Karpas-422 (cell line): Measurements from ENCODE around the gene SLMAP. TPM values are rescaled to one million over a fixed set of nuclear protein-coding genes. Genes with fewer than 3 reads are reported as not detected.

ENCODE experiments used
- DNase-seq: peaks from one replicate; pipeline ENCODE4 v3.0.0-alpha.2; 2015
- H2AFZ ChIP-seq: fragments of 200-600 bp; sonication (generic); 2 replicates; pipeline ENCODE4 v1.6.1; 2014; ENCODE audit warnings: antibody characterized with exemption, low read length, mixed read lengths
- H3K27ac ChIP-seq: fragments of 200-600 bp; sonication (generic); 2 replicates; pipeline ENCODE4 v1.5.1; 2014; ENCODE audit warnings: mild to moderate bottlenecking, low read length, moderate library complexity
- H3K27me3 ChIP-seq: fragments of 200-600 bp; sonication (generic); 2 replicates; pipeline ENCODE4 v1.6.1; 2014; ENCODE audit warnings: low read length, mixed read lengths
- H3K36me3 ChIP-seq: fragments of 200-600 bp; sonication (generic); 2 replicates; pipeline ENCODE4 v1.6.1; 2014; ENCODE audit warnings: low read length, mixed read lengths; ENCODE audit not compliant: insufficient read depth
- H3K4me1 ChIP-seq: fragments of 200-600 bp; sonication (generic); 2 replicates; pipeline ENCODE4 v1.6.1; 2014; ENCODE audit warnings: mild to moderate bottlenecking, low read length, mixed read lengths
- H3K4me2 ChIP-seq: fragments of 200-600 bp; sonication (generic); 2 replicates; pipeline ENCODE4 v1.6.1; 2014; ENCODE audit warnings: low read length, low read depth, mild to moderate bottlenecking; ENCODE audit not compliant: poor library complexity, severe bottlenecking
- H3K4me3 ChIP-seq: fragments of 200-600 bp; sonication (generic); 2 replicates; pipeline ENCODE4 v1.5.1; 2014; ENCODE audit warnings: mild to moderate bottlenecking, antibody characterized with exemption, low read length, mixed read lengths
- H3K79me2 ChIP-seq: fragments of 200-600 bp; sonication (generic); 2 replicates; pipeline ENCODE4 v1.6.1; 2014; ENCODE audit warnings: mild to moderate bottlenecking, low read length, mixed read lengths
- H3K9ac ChIP-seq: fragments of 200-600 bp; sonication (generic); 2 replicates; pipeline ENCODE4 v1.6.0; 2014; ENCODE audit warnings: low read length
- H3K9me2 ChIP-seq: fragments of 200-600 bp; sonication (generic), shearing (Covaris generic); replicated peaks from 2 replicates; pipeline ENCODE4 v1.6.0; 2014; ENCODE audit warnings: mild to moderate bottlenecking, low read length, moderate library complexity; ENCODE audit not compliant: insufficient read depth
- H3K9me3 ChIP-seq: fragments of 300-700, 200-600 bp; sonication (generic); 2 replicates; pipeline ENCODE4 v1.6.1; 2014; ENCODE audit warnings: low read length, mixed read lengths
- H4K20me1 ChIP-seq: fragments of 200-600 bp; sonication (generic); 2 replicates; pipeline ENCODE4 v1.6.1; 2014; ENCODE audit warnings: mild to moderate bottlenecking, antibody characterized with exemption, low read length, low read depth; ENCODE audit not compliant: insufficient read depth
- total RNA-seq: library from RNA; depleted of rRNA; stranded (reverse); fragments of >200 nt; shearing (Covaris generic); gene quantifications from 2 replicates; pipeline ENCODE4 v1.2.3, GENCODE V29; 2014; ENCODE audit warnings: low replicate concordance

Gene SLMAP
- total RNA-seq, 1 experiment from 2014 or later: 63.6 TPM

DNA sequence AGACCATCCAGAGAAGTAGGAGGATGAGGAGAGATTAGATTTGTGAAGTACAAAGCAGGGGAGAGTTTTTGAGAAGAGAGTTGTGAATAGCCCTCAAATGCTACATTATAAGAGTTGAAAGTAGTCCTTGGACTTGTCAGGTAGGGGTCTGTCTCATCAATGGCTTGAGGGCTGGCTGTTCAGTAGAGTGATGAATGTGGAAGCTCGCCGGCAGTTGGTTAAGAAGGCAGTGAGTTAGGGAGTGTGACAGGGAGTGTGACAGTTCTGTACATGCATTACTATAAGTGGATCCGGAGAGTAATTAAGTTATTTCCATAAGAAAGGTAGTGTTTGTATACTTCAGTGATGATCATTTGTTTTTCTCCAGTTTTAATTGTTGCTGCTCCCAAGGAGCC lies 32.5 kb downstream of the SLMAP start:
- Histone ChIP-seq H3K36me3 (no peaks in the 10 kb centered on the region), H3K27ac (peak overlapping the region; percentile 70), H3K9me3 (no peaks in the 10 kb centered on the region), H3K4me3 (no peak overlapping the region), H4K20me1 (peaks cover 13% of the 10 kb centered on the region; the same call in 1 of the 2 replicates), H3K9ac (peak overlapping the region; percentile 19; the same call in 1 of the 2 replicates), H3K27me3 (no peaks in the 10 kb centered on the region), H3K4me1 (peaks cover 63% of the 10 kb centered on the region), H3K4me2 (peak overlapping the region; percentile 53), H2AFZ (no peak overlapping the region), H3K79me2 (peaks cover 97% of the 10 kb centered on the region), H3K9me2 (no peaks in the 10 kb centered on the region)
- no peak for DNase-seq

DNA sequence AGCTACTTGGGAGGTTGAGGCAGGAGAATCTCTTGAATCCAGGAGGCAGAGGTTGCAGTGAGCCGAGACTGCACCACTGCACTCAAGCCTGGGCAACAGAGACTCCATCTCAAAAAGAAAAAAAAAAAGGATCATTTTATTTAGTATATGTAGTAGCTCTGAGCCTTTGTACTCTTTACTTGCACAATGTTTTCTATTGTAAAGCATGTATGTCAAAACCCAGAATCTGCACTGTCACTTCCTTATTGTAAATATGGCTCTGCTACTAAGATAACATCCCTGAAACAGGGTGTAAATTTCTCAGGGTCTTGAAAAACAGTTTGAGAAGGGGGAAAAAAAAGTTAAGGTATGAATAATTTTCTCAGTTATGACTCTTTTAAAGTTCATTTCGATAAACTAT lies 35.1 kb downstream of the SLMAP start:
- no peak overlapping the region for H3K4me3 ChIP-seq
- no peaks in the 10 kb centered on the region for H3K27me3 ChIP-seq
- H2AFZ ChIP-seq: no peak overlapping the region
- peak overlapping the region; percentile 28 for H3K4me2 ChIP-seq
- peak; percentile 44 for DNase-seq
- H4K20me1 ChIP-seq: peaks cover 13% of the 10 kb centered on the region; the same call in 1 of the 2 replicates
- peaks cover 47% of the 10 kb centered on the region for H3K4me1 ChIP-seq
- no peaks in the 10 kb centered on the region for H3K9me2 ChIP-seq
- H3K79me2 ChIP-seq: peaks cover 96% of the 10 kb centered on the region
- no peaks in the 10 kb centered on the region for H3K36me3 ChIP-seq
- no peaks in the 10 kb centered on the region for H3K9me3 ChIP-seq
- H3K9ac ChIP-seq: no peak overlapping the region
- H3K27ac ChIP-seq: peak overlapping the region; percentile 33; the same call in 1 of the 2 replicates

- Histone ChIP-seq H3K27me3 (no peaks in the 10 kb centered on the region), H3K4me1 (peaks cover 43% of the 10 kb centered on the region), H3K79me2 (peaks cover 97% of the 10 kb centered on the region), H4K20me1 (peaks cover 13% of the 10 kb centered on the region; the same call in 1 of the 2 replicates), H3K36me3 (no peaks in the 10 kb centered on the region), H3K9ac (no peak overlapping the region), H3K4me2 (peak overlapping the region; percentile 28), H3K9me3 (no peaks in the 10 kb centered on the region), H3K9me2 (no peaks in the 10 kb centered on the region), H3K4me3 (no peak overlapping the region), H3K27ac (0 out of 2 replicates have a peak overlapping the region, but pooled peaks have one; percentile 33), H2AFZ (no peak overlapping the region)
- DNase-seq: no peak
Observed at GRCh38 chr3:57792198-57792597, 36.1 kb downstream of the SLMAP start.

- Histone ChIP-seq H3K79me2 (peaks cover 96% of the 10 kb centered on the region), H3K4me2 (no peak overlapping the region), H3K4me1 (peaks cover 39% of the 10 kb centered on the region), H2AFZ (no peak overlapping the region), H3K27ac (no peak overlapping the region), H3K4me3 (no peak overlapping the region), H3K36me3 (no peaks in the 10 kb centered on the region), H3K9ac (no peak overlapping the region), H3K9me3 (no peaks in the 10 kb centered on the region), H3K27me3 (no peaks in the 10 kb centered on the region), H3K9me2 (no peaks in the 10 kb centered on the region), H4K20me1 (peaks cover 8% of the 10 kb centered on the region; the same call in 1 of the 2 replicates)
- no peak for DNase-seq
Observed at GRCh38 chr3:57793737-57794187, 37.7 kb downstream of the SLMAP start.

- Histone ChIP-seq H3K4me3 (no peak overlapping the region), H3K9me2 (no peaks in the 10 kb centered on the region), H3K4me2 (no peak overlapping the region), H3K79me2 (peaks cover 96% of the 10 kb centered on the region), H3K36me3 (no peaks in the 10 kb centered on the region), H3K27me3 (no peaks in the 10 kb centered on the region), H3K4me1 (peaks cover 36% of the 10 kb centered on the region), H2AFZ (no peak overlapping the region), H4K20me1 (peaks cover 3% of the 10 kb centered on the region; the same call in 1 of the 2 replicates), H3K9me3 (no peaks in the 10 kb centered on the region), H3K27ac (no peak overlapping the region), H3K9ac (no peak overlapping the region)
- no peak for DNase-seq
Observed at GRCh38 chr3:57794501-57794900, 38.4 kb downstream of the SLMAP start.

DNA sequence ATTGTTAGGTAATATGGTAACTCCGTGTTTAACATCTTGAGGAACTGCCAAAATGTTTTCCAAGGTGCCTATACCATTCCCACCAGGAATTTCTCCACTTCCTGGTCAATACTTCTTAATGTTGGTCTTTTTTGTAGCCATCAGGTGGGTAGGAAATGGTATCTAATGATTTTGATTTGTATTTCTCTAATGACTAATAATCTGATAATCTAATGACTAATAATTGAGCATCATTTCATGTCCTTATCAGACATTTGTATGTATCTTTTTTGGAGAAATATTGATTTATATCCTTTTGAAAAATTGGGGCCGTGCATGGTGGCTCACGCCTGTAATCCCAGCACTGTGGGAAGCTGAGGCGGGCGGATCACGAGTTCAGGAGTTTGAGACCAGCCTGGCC lies 38.8 kb downstream of the SLMAP start:
- Histone ChIP-seq H3K79me2 (peaks cover 96% of the 10 kb centered on the region), H4K20me1 (peaks cover 3% of the 10 kb centered on the region; the same call in 1 of the 2 replicates), H2AFZ (no peak overlapping the region), H3K27me3 (no peaks in the 10 kb centered on the region), H3K4me3 (no peak overlapping the region), H3K9me2 (no peaks in the 10 kb centered on the region), H3K27ac (no peak overlapping the region), H3K9ac (no peak overlapping the region), H3K4me1 (peaks cover 36% of the 10 kb centered on the region), H3K9me3 (no peaks in the 10 kb centered on the region), H3K36me3 (no peaks in the 10 kb centered on the region), H3K4me2 (no peak overlapping the region)
- no peak for DNase-seq

- H3K36me3 ChIP-seq: no peaks in the 10 kb centered on the region
- no peak overlapping the region for H3K27ac ChIP-seq
- no peak overlapping the region for H3K4me2 ChIP-seq
- peaks cover 3% of the 10 kb centered on the region; the same call in 1 of the 2 replicates for H4K20me1 ChIP-seq
- H3K27me3 ChIP-seq: no peaks in the 10 kb centered on the region
- H2AFZ ChIP-seq: no peak overlapping the region
- H3K4me1 ChIP-seq: peaks cover 27% of the 10 kb centered on the region
- no peaks in the 10 kb centered on the region for H3K9me3 ChIP-seq
- H3K9ac ChIP-seq: no peak overlapping the region
- DNase-seq: no peak
- H3K4me3 ChIP-seq: no peak overlapping the region
- H3K79me2 ChIP-seq: peaks cover 96% of the 10 kb centered on the region
- no peaks in the 10 kb centered on the region for H3K9me2 ChIP-seq
Observed at GRCh38 chr3:57796261-57796660, 40.2 kb downstream of the SLMAP start.

- DNase-seq: no peak
- Histone ChIP-seq H4K20me1 (peaks cover 3% of the 10 kb centered on the region; the same call in 1 of the 2 replicates), H3K4me2 (peak overlapping the region; percentile 5), H3K9ac (no peak overlapping the region), H3K9me3 (no peaks in the 10 kb centered on the region), H2AFZ (no peak overlapping the region), H3K27me3 (no peaks in the 10 kb centered on the region), H3K4me1 (peaks cover 15% of the 10 kb centered on the region), H3K9me2 (no peaks in the 10 kb centered on the region), H3K27ac (peak overlapping the region; percentile 6; the same call in 1 of the 2 replicates), H3K4me3 (no peak overlapping the region), H3K36me3 (no peaks in the 10 kb centered on the region), H3K79me2 (peaks cover 96% of the 10 kb centered on the region)
Observed at GRCh38 chr3:57797701-57798487, 41.8 kb downstream of the SLMAP start.
